ENCODE data around the gene POLR2E. TPM values are rescaled to one million over a fixed set of nuclear protein-coding genes. Genes with fewer than 3 reads are reported as not detected.

POLR2E gene
- total and polyA plus RNA-seq, 9 of the 15 experiments (the other 6 are each of a cell fraction or from before 2014, with no cell fraction given) = 3.4 to 413 (median 244) TPM

DNA sequence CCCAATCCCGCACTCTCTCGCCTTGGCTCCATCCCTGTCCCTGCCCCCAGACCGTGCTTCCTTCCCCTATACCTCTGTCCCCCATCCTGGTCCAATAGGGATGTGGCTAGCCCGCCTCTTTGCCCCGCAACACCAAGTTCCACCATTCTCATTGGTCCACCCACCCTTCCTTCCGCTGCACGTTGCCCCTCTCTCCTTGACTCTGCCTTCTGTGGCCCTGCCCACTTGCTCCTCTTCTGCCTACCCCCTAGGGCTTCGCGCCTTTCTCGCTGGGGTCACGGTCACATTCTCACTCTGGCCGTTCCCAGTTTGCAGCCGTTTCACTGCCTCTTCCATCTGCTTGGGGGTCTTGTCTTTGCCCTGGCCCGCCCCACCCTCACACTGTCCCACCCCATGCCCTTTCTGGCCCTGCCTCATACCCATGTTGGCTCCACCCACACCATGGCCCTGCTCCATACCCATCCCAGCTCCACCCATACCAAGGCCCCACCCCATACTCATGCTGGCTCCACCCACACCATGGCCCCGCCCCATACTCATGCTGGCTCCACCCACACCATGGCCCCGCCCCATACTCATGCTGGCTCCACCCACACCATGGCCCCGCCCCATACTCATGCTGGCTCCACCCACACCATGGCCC is 32.7 kb downstream of the POLR2E start (continued):
- peak; percentile 64; the same call in 1 of the 2 replicates for TF ChIP-seq OTX1 (CRISPR knock-in tag; IDR thresholded peaks at IDR 0.05)
- peak; percentile 38; the same call in 1 of the 2 replicates for TF ChIP-seq SUPT5H (IDR thresholded peaks at IDR 0.05)

GRCh38 chr19:1061987-1062386 is 33.2 kb downstream of the POLR2E start:
- Histone ChIP-seq H3K4me1 (replicated peaks in 1 of 2; ENCODE audit: control insufficient read depth in 2 of 2, insufficient read depth in 2 of 2, low read length in 2 of 2) (peaks cover 9 to 55% of the 10 kb centered on the region in 2 experiments), H2AFZ (ENCODE audit: low read depth, low read length) (no peak overlapping the region), H3K79me2 (ENCODE audit: control insufficient read depth, insufficient read depth, low read length) (no peaks in the 10 kb centered on the region), H3K9me3 (replicated peaks; ENCODE audit: control insufficient read depth, insufficient read depth, low read depth, low read length) (no peaks in the 10 kb centered on the region), H3K36me3 (ENCODE audit: control insufficient read depth, insufficient read depth, low read length) (peaks cover 45% of the 10 kb centered on the region), H3K4me3 (no peak overlapping the region), H3K27me3 (ENCODE audit: control insufficient read depth in 2 of 2, insufficient read depth in 2 of 2, low read length in 2 of 2) (no peaks in the 10 kb centered on the region), H3K9me1 (ENCODE audit: control insufficient read depth, insufficient read depth, low read length) (no peaks in the 10 kb centered on the region), H3K4me2 (ENCODE audit: insufficient read depth, low read length) (no peak overlapping the region), H3K27ac (ENCODE audit: extremely low read depth, low read depth, low read length) (no peak overlapping the region), H4K20me1 (replicated peaks; ENCODE audit: control insufficient read depth, insufficient read depth, low read length) (no peaks in the 10 kb centered on the region), H3K9ac (ENCODE audit: insufficient read depth in 1 of 2, low read depth in 2 of 2, low read length in 2 of 2) (peak overlapping the region in 1 of 2 experiments; percentile 37; a peak in 1 of 4 replicates)
- WGBS (ENCODE audit: insufficient coverage, low coverage, missing lambda C conversion rate) = 93% methylated on average over 20 of the region's 20 CpGs
- in situ Hi-C loops (cut with MboI) = no loop called here
- ChIA-PET POLR2A (interaction anchor here (0.5 to 1.1 kb wide), 2 partner anchors 7 to 36 kb away, joined by 3 to 4 read pairs; no protein-coding TSS in a partner anchor), CTCF (ENCODE audit: low intra/inter-chr PET ratio) (no interaction called here)
- intact Hi-C loops (cut with micrococcal nuclease) = no loop called here
- TF ChIP-seq RBFOX2 (IDR thresholded peaks at IDR 0.05; ENCODE audit: low read depth, low read length) (peak; percentile 32; the same call in 1 of the 2 replicates), ARHGAP35 (IDR thresholded peaks at IDR 0.05; ENCODE audit: partially characterized antibody) (no peak), POLR2G (IDR thresholded peaks at IDR 0.05; ENCODE audit: low read depth, low read length) (0 out of 2 replicates have a peak, but pooled peaks have one; percentile 45)
- BruUV-seq (replicated peaks) = no TSS peak
- DNase-seq (ENCODE audit: extremely low read depth in 1 of 4, low spot score in 3 of 4) (no peak), ATAC-seq (no peak), FAIRE-seq (no peak)

Measured in K562 (cell line).